Measurements from ENCODE around the gene PPP1R3E. TPM values are rescaled to one million over a fixed set of nuclear protein-coding genes. Genes with fewer than 3 reads are reported as not detected.

Gene PPP1R3E
- total RNA-seq, 4 donors from 2014 or later = 9.1 to 13.9 (median 11.0) TPM

Small RNA genes within 50 kb of the gene (small RNA-seq; reads per million reads assigned to genes)
- gene RNU6-1046P = 0 reads per million in 4 donors

Other genes with a start within 250 kb of the PPP1R3E start
- gene CDH24, start 245.3 kb downstream of the PPP1R3E start, total RNA-seq = 1 to 10 TPM; 1.2 to 6.0 (median 4.2) TPM
- gene ACIN1, start 207.7 kb downstream of the PPP1R3E start, total RNA-seq = 100 to 1,000 TPM; 137 to 303 (median 222) TPM
- gene C14orf119, start 207.4 kb downstream of the PPP1R3E start, total RNA-seq = 10 to 100 TPM in 3 of 4 donors, 1 to 10 TPM in 1; 3.6 to 33.7 (median 32.0) TPM
- gene CIROP, start 197.9 kb downstream of the PPP1R3E start, total RNA-seq = not detected
- gene CEBPE, start 183.6 kb downstream of the PPP1R3E start, total RNA-seq = not detected
- gene SLC7A8, start 119.2 kb downstream of the PPP1R3E start, total RNA-seq = 10 to 100 TPM in 3 of 4 donors, 1 to 10 TPM in 1; 5.2 to 29.1 (median 14.2) TPM
- gene RNF212B, start 64.9 kb downstream of the PPP1R3E start, total RNA-seq = not detected
- 10 to 100 TPM in 2 of 4 donors, 1 to 10 TPM in 2; 1.9 to 12.9 (median 8.6) TPM for gene HOMEZ, start 16.7 kb downstream of the PPP1R3E start, total RNA-seq
- 10 to 100 TPM; 23.9 to 49.0 (median 43.0) TPM for gene BCL2L2, start 4.0 kb upstream of the PPP1R3E start, total RNA-seq
- gene PABPN1, start 18.6 kb upstream of the PPP1R3E start, total RNA-seq = 100 to 1,000 TPM in 1 of 4 donors, 10 to 100 TPM in 3; 50.0 to 149 (median 63.7) TPM
- gene SLC22A17, start 50.0 kb upstream of the PPP1R3E start, total RNA-seq = 10 to 100 TPM in 1 of 4 donors, 1 to 10 TPM in 3; 4.0 to 14.2 (median 8.5) TPM
- 10 to 100 TPM in 1 of 4 donors, 1 to 10 TPM in 2, under 1 TPM in 1; 0.60 to 10.5 (median 3.3) TPM for gene EFS, start 62.3 kb upstream of the PPP1R3E start, total RNA-seq
- not detected for gene IL25, start 70.0 kb upstream of the PPP1R3E start, total RNA-seq
- 1 to 10 TPM in 1 of 4 donors, under 1 TPM in 1, not detected in 2; 0.64 to 1.1 TPM for gene CMTM5, start 74.2 kb upstream of the PPP1R3E start, total RNA-seq
- gene MYH6, start 105.4 kb upstream of the PPP1R3E start, total RNA-seq = 1 to 10 TPM in 1 of 4 donors, under 1 TPM in 1, not detected in 2; 0.16 to 1.5 TPM
- 1 to 10 TPM in 1 of 4 donors, under 1 TPM in 1, not detected in 2; 0.64 to 2.9 TPM for gene MYH7, start 132.8 kb upstream of the PPP1R3E start, total RNA-seq
- gene NGDN, start 166.8 kb upstream of the PPP1R3E start, total RNA-seq = 10 to 100 TPM in 3 of 4 donors, 1 to 10 TPM in 1; 8.8 to 31.5 (median 20.8) TPM
- gene ZFHX2, start 248.9 kb upstream of the PPP1R3E start, total RNA-seq = 1 to 10 TPM in 1 of 4 donors, under 1 TPM in 3; 0.20 to 1.1 (median 0.68) TPM